AG04450 (cell line): ENCODE results near the gene MPHOSPH8. TPM values are rescaled to one million over a fixed set of nuclear protein-coding genes. Genes with fewer than 3 reads are reported as not detected.
"Not testable (repeated sequence)": the region's sequence is repeated elsewhere in the genome, so short reads cannot be mapped to it uniquely, and the experiment has no call there.

Experiments used
- CTCF ChIA-PET: fragments of 300-600, 350-600 bp; formaldehyde crosslinking; extraction: SDS; loops from one replicate; lab custom pipeline; 2022; ENCODE audit warnings: antibody characterized with exemption, inconsistent platforms; lab: Charles Lee
- POLR2A ChIA-PET: fragments of 350-600 bp; formaldehyde crosslinking; extraction: SDS; loops from one replicate; lab custom pipeline; 2021; ENCODE audit warnings: antibody characterized with exemption, inconsistent platforms; lab: Yijun Ruan, JAX
- DNase-seq: peaks from one replicate; pipeline ENCODE4 v3.0.0-alpha.2; 2011; ENCODE audit warnings: low read depth, low spot score
- H3K27ac ChIP-seq: one replicate; pipeline ENCODE4 v1.5.1; 2012; ENCODE audit warnings: low read depth, low read length, control low read depth
- H3K27me3 ChIP-seq: one replicate; pipeline ENCODE4 v1.6.0; 2012; ENCODE audit warnings: low read length; ENCODE audit not compliant: control insufficient read depth, insufficient read depth
- H3K4me3 ChIP-seq: 2 replicates; pipeline ENCODE4 v1.5.1; 2011; ENCODE audit warnings: mild to moderate bottlenecking, low read depth, low read length, control low read depth
- H3K9me3 ChIP-seq: 2 replicates; pipeline ENCODE4 v1.5.1; 2012; ENCODE audit warnings: low read length; ENCODE audit not compliant: control insufficient read depth, insufficient read depth
- polyA plus RNA-seq: library from polyadenylated mRNA; depleted of rRNA; stranded (reverse); fragments of >200 nt; gene quantifications from 2 replicates; pipeline ENCODE4 v1.2.3, GENCODE V29; 2011
- TF ChIP-seq, protein P1 (sequence below): IDR thresholded peaks from 2 replicates; pipeline ENCODE4 v1.5.1; 2011; ENCODE audit warnings: low read depth, low read length, control low read depth, inconsistent platforms

The MPHOSPH8 gene
- polyA plus RNA-seq, 1 experiment, result 24.8 TPM

DNA sequence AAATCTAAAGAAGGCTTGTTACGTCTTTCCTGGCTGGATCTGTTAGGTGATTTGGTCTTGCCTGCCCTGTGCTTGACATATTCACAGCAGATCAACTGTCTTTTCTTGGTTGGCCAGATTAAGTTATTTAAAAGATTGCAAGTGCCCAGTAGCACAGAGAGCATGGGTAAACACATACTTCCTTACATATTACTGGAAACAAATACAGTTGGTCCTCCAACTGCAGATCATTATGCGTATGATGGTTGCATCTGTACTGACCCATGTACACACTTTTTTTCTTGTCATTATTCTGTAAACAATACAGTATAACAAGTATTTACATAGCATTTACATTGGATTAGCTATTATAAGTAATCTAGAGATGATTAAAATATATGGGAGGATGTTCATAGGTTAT, 9.2 kb upstream of the MPHOSPH8 start:
- POLR2A ChIA-PET, result no interaction called here
- Histone ChIP-seq H3K9me3 (no peaks in the 10 kb centered on the region), H3K4me3 (no peak overlapping the region), H3K27ac (no peak overlapping the region), H3K27me3 (no peaks in the 10 kb centered on the region)
- CTCF ChIA-PET, result no interaction called here
- TF ChIP-seq, protein P1, sequence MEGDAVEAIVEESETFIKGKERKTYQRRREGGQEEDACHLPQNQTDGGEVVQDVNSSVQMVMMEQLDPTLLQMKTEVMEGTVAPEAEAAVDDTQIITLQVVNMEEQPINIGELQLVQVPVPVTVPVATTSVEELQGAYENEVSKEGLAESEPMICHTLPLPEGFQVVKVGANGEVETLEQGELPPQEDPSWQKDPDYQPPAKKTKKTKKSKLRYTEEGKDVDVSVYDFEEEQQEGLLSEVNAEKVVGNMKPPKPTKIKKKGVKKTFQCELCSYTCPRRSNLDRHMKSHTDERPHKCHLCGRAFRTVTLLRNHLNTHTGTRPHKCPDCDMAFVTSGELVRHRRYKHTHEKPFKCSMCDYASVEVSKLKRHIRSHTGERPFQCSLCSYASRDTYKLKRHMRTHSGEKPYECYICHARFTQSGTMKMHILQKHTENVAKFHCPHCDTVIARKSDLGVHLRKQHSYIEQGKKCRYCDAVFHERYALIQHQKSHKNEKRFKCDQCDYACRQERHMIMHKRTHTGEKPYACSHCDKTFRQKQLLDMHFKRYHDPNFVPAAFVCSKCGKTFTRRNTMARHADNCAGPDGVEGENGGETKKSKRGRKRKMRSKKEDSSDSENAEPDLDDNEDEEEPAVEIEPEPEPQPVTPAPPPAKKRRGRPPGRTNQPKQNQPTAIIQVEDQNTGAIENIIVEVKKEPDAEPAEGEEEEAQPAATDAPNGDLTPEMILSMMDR, result no peak
- DNase-seq, result no peak

GRCh38 chr13:19632915-19633478, 462 bp upstream of the MPHOSPH8 start:
- ChIA-PET CTCF (interaction anchor here (0.6 to 1.5 kb wide), 4 partner anchors 14 to 369 kb away, joined by 3 to 9 read pairs (median 4); no protein-coding TSS in a partner anchor), POLR2A (interaction anchor here (0.7 to 1.5 kb wide), 2 partner anchors 31 to 261 kb away, joined by 3 to 6 read pairs; no protein-coding TSS in a partner anchor)

DNA sequence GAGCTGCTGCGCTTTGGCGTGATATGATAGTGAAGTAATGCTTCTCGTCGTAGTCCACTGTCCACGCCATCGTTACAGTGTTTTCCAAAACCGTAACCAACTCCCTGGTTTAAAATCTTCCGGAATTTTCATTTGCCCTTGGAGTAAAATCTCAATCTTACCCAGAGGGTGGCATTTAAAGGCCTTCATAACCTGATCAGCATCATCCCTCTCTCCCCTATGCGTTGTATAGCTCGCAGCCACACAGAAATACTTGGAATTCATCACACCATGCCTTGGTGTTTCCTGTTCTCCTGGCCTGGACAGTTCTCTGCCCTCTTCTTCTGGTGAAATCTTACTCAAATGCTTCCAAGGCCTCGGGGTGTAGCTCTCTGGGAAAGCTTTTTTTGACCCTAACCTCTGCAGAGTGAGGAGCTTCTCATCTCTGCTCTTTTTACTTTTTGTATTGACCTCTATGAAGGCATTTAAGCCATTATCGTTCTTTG, 839 bp downstream of the MPHOSPH8 start:
- ChIA-PET CTCF (interaction anchor here (0.9 to 1.0 kb wide), 2 partner anchors 16 to 254 kb away, joined by 3 to 4 read pairs; no protein-coding TSS in a partner anchor), POLR2A (interaction anchor here (0.5 to 1.5 kb wide), 2 partner anchors 32 to 165 kb away, joined by 3 to 7 read pairs; no protein-coding TSS in a partner anchor)
- DNase-seq, result no peak

More at GRCh38 chr13:19632915-19633478, 462 bp upstream of the MPHOSPH8 start:
- H3K27ac ChIP-seq, result no peak overlapping the region
- TF ChIP-seq, protein P1, result no peak
- no peaks in the 10 kb centered on the region; the same call in none of the 2 replicates for H3K9me3 ChIP-seq
- no peak for DNase-seq
- no peaks in the 10 kb centered on the region for H3K27me3 ChIP-seq
- peak overlapping the region; percentile 93 for H3K4me3 ChIP-seq

DNA sequence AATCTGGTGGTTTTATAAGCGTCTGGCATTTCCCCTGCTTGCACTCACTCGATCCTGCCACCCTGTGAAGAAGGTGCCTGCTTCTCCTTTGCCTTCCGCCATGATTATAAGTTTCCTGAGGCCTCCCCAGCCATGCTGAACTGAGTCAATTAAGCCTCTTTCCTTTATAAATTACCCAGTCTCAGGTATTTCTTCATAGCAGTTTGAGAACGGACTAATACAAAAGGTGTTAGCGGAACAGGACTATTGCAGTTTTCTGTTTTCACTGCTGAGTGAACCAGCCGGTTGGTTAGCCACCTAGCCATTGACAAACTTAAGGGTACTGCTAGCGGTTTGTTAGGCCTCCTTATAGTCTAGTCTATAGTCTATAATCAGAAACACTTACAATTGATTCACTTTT, 2.5 kb downstream of the MPHOSPH8 start:
- H3K9me3 ChIP-seq, H3K4me3 ChIP-seq, H3K27ac ChIP-seq, H3K27me3 ChIP-seq, CTCF ChIA-PET, POLR2A ChIA-PET, DNase-seq: not testable (repeated sequence)

More for the DNA sequence above, 839 bp downstream of the MPHOSPH8 start:
- peak overlapping the region; percentile 93 for H3K4me3 ChIP-seq
- H3K9me3 ChIP-seq, result no peaks in the 10 kb centered on the region; the same call in none of the 2 replicates
- H3K27me3 ChIP-seq, result no peaks in the 10 kb centered on the region
- TF ChIP-seq, protein P1, result no peak
- peak overlapping the region; percentile 76 for H3K27ac ChIP-seq

DNA sequence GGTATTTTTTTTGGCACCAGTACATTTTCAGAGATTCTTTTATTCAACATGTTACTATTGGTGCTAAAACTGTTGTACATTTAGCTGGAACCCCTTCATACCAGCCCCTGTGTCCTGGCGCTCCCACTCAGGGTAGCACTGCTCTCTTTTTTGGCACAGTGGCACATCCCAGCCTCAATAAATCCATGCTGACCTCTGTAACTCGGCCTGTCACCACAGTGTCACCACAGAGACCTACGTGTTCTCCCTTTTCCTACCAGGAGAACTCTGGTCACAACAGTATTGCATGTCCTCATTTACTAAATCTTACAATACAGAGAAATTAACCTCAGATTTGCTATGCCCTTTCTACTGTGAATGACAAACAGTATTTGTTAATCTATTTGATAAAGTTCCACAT, 10.2 kb downstream of the MPHOSPH8 start:
- Histone ChIP-seq H3K9me3 (no peaks in the 10 kb centered on the region), H3K27me3 (no peaks in the 10 kb centered on the region), H3K27ac (no peak overlapping the region), H3K4me3 (no peak overlapping the region)
- no peak for DNase-seq
- ChIA-PET CTCF (no interaction called here), POLR2A (no interaction called here)
- TF ChIP-seq, protein P1, result no peak
